Measurements from ENCODE around the gene VMAC. TPM values are rescaled to one million over a fixed set of nuclear protein-coding genes. Genes with fewer than 3 reads are reported as not detected.

Gene VMAC
- total and polyA plus RNA-seq, 2 of the 13 experiments (the other 11 are each of a cell fraction or from before 2014, with no cell fraction given), result 2.4 TPM

DNA sequence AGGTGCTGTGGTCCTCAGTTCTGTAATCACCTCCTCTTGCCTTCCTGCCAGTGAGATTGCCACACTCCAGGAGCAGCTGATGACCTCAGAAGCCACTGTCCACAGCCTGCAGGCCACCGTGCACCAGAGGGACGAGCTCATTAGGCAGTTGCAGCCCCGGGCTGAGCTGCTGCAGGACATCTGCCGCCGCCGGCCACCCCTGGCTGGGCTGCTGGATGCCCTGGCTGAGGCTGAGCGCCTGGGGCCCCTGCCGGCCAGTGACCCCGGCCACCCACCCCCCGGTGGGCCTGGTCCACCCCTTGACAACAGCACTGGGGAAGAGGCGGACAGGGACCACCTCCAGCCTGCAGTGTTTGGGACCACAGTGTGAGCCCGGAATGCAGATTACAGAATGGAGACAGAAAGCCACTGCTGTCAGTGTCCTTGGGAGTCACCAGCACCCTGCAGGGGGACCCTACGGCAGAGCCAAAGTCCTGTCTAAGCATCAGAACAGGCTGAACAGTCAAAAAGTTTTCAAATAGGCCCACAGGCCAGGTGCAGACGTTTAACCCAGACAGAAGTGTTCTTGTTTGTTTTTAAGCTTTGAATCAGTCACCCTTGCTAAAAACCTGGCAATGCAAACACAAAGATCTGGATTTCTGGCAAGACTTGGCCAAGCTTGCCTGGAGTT is 4.2 kb downstream of the VMAC start (continued):
- TF ChIP-seq, protein P1, sequence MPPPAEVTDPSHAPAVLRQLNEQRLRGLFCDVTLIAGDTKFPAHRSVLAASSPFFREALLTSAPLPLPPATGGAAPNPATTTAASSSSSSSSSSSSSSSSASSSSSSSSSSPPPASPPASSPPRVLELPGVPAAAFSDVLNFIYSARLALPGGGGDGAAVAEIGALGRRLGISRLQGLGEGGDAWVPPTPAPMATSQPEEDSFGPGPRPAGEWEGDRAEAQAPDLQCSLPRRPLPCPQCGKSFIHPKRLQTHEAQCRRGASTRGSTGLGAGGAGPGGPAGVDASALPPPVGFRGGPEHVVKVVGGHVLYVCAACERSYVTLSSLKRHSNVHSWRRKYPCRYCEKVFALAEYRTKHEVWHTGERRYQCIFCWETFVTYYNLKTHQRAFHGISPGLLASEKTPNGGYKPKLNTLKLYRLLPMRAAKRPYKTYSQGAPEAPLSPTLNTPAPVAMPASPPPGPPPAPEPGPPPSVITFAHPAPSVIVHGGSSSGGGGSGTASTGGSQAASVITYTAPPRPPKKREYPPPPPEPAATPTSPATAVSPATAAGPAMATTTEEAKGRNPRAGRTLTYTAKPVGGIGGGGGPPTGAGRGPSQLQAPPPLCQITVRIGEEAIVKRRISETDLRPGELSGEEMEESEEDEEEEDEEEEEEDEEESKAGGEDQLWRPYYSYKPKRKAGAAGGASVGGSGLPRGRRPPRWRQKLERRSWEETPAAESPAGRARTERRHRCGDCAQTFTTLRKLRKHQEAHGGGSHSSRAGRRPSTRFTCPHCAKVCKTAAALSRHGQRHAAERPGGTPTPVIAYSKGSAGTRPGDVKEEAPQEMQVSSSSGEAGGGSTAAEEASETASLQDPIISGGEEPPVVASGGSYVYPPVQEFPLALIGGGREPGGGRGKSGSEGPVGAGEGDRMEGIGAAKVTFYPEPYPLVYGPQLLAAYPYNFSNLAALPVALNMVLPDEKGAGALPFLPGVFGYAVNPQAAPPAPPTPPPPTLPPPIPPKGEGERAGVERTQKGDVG (CRISPR knock-in tag; IDR thresholded peaks at IDR 0.05; ENCODE audit: borderline replicate concordance), result no peak
- TF ChIP-seq ZBTB1 (CRISPR knock-in tag; IDR thresholded peaks at IDR 0.05; ENCODE audit: borderline replicate concordance) (no peak), MAZ (IDR thresholded peaks at IDR 0.05; ENCODE audit: borderline replicate concordance, low read depth, low read length) (no peak), MAZ (CRISPR knock-in tag; IDR thresholded peaks at IDR 0.05; ENCODE audit: low read depth) (no peak), JARID2 (CRISPR knock-in tag; IDR thresholded peaks at IDR 0.05; ENCODE audit: insufficient replicate concordance) (no peak), ZNF296 (CRISPR knock-in tag; conservative IDR thresholded peaks at IDR 0.05) (no peak), EP300 (IDR thresholded peaks at IDR 0.05; ENCODE audit: low read depth in 2 of 2, low read length in 2 of 2) (peak in 1 of 2 experiments; percentile 64; a peak in 1 of 4 replicates), EP300 (CRISPR knock-in tag; IDR thresholded peaks at IDR 0.05; ENCODE audit: borderline replicate concordance) (no peak), PLRG1 (conservative IDR thresholded peaks at IDR 0.05) (no peak), ADNP (CRISPR knock-in tag; IDR thresholded peaks at IDR 0.05) (no peak), AKAP8 (CRISPR knock-in tag; IDR thresholded peaks at IDR 0.05) (no peak), CBX1 (IDR thresholded peaks at IDR 0.05; ENCODE audit: low read depth) (no peak), PHF8 (CRISPR knock-in tag; IDR thresholded peaks at IDR 0.05) (0 out of 2 replicates have a peak, but pooled peaks have one; percentile 11), ZNF773 (CRISPR knock-in tag; IDR thresholded peaks at IDR 0.05; ENCODE audit: borderline replicate concordance) (no peak), SYNCRIP (IDR thresholded peaks at IDR 0.05; ENCODE audit: insufficient read depth, low read depth, low read length) (no peak), REXO4 (CRISPR knock-in tag; IDR thresholded peaks at IDR 0.05; ENCODE audit: borderline replicate concordance) (no peak), NCOA1 (CRISPR knock-in tag; IDR thresholded peaks at IDR 0.05) (no peak), TP53 (CRISPR knock-in tag; conservative IDR thresholded peaks at IDR 0.05) (no peak), ZFX (CRISPR knock-in tag; IDR thresholded peaks at IDR 0.05; ENCODE audit: low read depth) (peak; percentile 34; the same call in 1 of the 2 replicates)
- TF ChIP-seq, protein P2, sequence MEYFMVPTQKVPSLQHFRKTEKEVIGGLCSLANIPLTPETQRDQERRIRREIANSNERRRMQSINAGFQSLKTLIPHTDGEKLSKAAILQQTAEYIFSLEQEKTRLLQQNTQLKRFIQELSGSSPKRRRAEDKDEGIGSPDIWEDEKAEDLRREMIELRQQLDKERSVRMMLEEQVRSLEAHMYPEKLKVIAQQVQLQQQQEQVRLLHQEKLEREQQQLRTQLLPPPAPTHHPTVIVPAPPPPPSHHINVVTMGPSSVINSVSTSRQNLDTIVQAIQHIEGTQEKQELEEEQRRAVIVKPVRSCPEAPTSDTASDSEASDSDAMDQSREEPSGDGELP (IDR thresholded peaks at IDR 0.05; ENCODE audit: borderline replicate concordance, low read depth), result peak; percentile 92
- TF ChIP-seq, protein P3, sequence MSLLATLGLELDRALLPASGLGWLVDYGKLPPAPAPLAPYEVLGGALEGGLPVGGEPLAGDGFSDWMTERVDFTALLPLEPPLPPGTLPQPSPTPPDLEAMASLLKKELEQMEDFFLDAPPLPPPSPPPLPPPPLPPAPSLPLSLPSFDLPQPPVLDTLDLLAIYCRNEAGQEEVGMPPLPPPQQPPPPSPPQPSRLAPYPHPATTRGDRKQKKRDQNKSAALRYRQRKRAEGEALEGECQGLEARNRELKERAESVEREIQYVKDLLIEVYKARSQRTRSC (CRISPR knock-in tag; IDR thresholded peaks at IDR 0.05; ENCODE audit: low read depth), result no peak
- TF ChIP-seq, protein P4, sequence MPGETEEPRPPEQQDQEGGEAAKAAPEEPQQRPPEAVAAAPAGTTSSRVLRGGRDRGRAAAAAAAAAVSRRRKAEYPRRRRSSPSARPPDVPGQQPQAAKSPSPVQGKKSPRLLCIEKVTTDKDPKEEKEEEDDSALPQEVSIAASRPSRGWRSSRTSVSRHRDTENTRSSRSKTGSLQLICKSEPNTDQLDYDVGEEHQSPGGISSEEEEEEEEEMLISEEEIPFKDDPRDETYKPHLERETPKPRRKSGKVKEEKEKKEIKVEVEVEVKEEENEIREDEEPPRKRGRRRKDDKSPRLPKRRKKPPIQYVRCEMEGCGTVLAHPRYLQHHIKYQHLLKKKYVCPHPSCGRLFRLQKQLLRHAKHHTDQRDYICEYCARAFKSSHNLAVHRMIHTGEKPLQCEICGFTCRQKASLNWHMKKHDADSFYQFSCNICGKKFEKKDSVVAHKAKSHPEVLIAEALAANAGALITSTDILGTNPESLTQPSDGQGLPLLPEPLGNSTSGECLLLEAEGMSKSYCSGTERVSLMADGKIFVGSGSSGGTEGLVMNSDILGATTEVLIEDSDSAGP (CRISPR knock-in tag; IDR thresholded peaks at IDR 0.05; ENCODE audit: borderline replicate concordance), result peak; percentile 71
- TF ChIP-seq, protein P5, sequence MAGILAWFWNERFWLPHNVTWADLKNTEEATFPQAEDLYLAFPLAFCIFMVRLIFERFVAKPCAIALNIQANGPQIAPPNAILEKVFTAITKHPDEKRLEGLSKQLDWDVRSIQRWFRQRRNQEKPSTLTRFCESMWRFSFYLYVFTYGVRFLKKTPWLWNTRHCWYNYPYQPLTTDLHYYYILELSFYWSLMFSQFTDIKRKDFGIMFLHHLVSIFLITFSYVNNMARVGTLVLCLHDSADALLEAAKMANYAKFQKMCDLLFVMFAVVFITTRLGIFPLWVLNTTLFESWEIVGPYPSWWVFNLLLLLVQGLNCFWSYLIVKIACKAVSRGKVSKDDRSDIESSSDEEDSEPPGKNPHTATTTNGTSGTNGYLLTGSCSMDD (CRISPR knock-in tag; IDR thresholded peaks at IDR 0.05), result no peak
